GM23338 (cell line): ENCODE results near the gene ERI3. TPM values are rescaled to one million over a fixed set of nuclear protein-coding genes. Genes with fewer than 3 reads are reported as not detected.

Experiments
- ATAC-seq: fragments of 200-7000 bp; cut with Tn5 transposase; 3 replicates; pipeline ENCODE4 v1.9.1; 2020
- DNase-seq: peaks from one replicate; pipeline ENCODE4 v3.0.0-alpha.2; 2015; ENCODE audit warnings: low spot score
- H2AFZ ChIP-seq: fragments of 200-600 bp; sonication (generic); 2 replicates; pipeline ENCODE4 v1.8.0; 2016; ENCODE audit warnings: antibody characterized with exemption, mild to moderate bottlenecking, moderate library complexity
- H3F3A ChIP-seq: fragments of 200-600 bp; sonication (generic); replicated peaks from 2 replicates; pipeline ENCODE4 v1.8.0; 2017; ENCODE audit warnings: antibody characterized with exemption, mixed run types, low read depth
- H3K27ac ChIP-seq: fragments of 200-600 bp; sonication (generic); 2 replicates; pipeline ENCODE4 v1.6.1; 2016; ENCODE audit warnings: low read depth
- H3K27me3 ChIP-seq: fragments of 200-600 bp; sonication (generic); 2 replicates; pipeline ENCODE4 v1.8.0; 2016; ENCODE audit warnings: mild to moderate bottlenecking, mixed run types, moderate library complexity; ENCODE audit not compliant: insufficient read depth
- H3K36me3 ChIP-seq: fragments of 200-600 bp; sonication (generic); 2 replicates; pipeline ENCODE4 v1.8.0; 2016; ENCODE audit warnings: mild to moderate bottlenecking; ENCODE audit not compliant: insufficient read depth
- H3K4me1 ChIP-seq: fragments of 200-600 bp; sonication (generic); 2 replicates; pipeline ENCODE4 v1.8.0; 2016; ENCODE audit warnings: mild to moderate bottlenecking, moderate library complexity; ENCODE audit not compliant: insufficient read depth
- H3K4me2 ChIP-seq: fragments of 200-600 bp; sonication (generic); 2 replicates; pipeline ENCODE4 v1.7.1; 2017; ENCODE audit warnings: mixed run types
- H3K4me3 ChIP-seq: fragments of 200-600 bp; sonication (generic); 2 replicates; pipeline ENCODE4 v1.6.1; 2016; ENCODE audit warnings: mixed run types
- H3K79me2 ChIP-seq: fragments of 200-600 bp; sonication (generic); replicated peaks from 2 replicates; pipeline ENCODE4 v1.8.0; 2017; ENCODE audit warnings: mild to moderate bottlenecking; ENCODE audit not compliant: insufficient read depth
- H3K9me2 ChIP-seq: fragments of 200-600 bp; sonication (generic); 2 replicates; pipeline ENCODE4 v1.8.0; 2017; ENCODE audit not compliant: insufficient read depth
- H4K20me1 ChIP-seq: fragments of 200-600 bp; sonication (generic); replicated peaks from 2 replicates; pipeline ENCODE4 v1.8.0; 2017; ENCODE audit warnings: mild to moderate bottlenecking; ENCODE audit not compliant: insufficient read depth
- H3K27ac Mint-ChIP-seq: 2 replicates; pipeline ENCODE4 v1.8.0; 2020; ENCODE audit warnings: inconsistent platforms, mild to moderate bottlenecking, moderate library complexity, mixed read lengths
- H3K27me3 Mint-ChIP-seq: 3 replicates; pipeline ENCODE4 v1.8.0; 2022; ENCODE audit warnings: low read depth, mild to moderate bottlenecking, moderate library complexity, mixed read lengths, inconsistent platforms; ENCODE audit not compliant: insufficient read depth, poor library complexity
- H3K36me3 Mint-ChIP-seq: 3 replicates; pipeline ENCODE4 v1.8.0; 2021; ENCODE audit warnings: low read depth, mild to moderate bottlenecking, inconsistent platforms, moderate library complexity, mixed read lengths
- H3K4me1 Mint-ChIP-seq: 3 replicates; pipeline ENCODE4 v1.8.0; 2020; ENCODE audit warnings: mild to moderate bottlenecking, inconsistent platforms, mixed read lengths
- H3K4me3 Mint-ChIP-seq: 3 replicates; pipeline ENCODE4 v1.8.0; 2021; ENCODE audit warnings: moderate library complexity, mild to moderate bottlenecking, inconsistent platforms, mixed read lengths
- H3K9me3 Mint-ChIP-seq: 3 replicates; pipeline ENCODE4 v1.8.0; 2020; ENCODE audit warnings: moderate library complexity, mild to moderate bottlenecking, inconsistent platforms, mixed read lengths
- CREB1 ChIP-seq: fragments of 250-450 bp; sonication (Bioruptor Pico); IDR thresholded peaks from 2 replicates; pipeline ENCODE4 v1.5.0; 2020; ENCODE audit warnings: low read depth, mild to moderate bottlenecking, moderate library complexity
- EZH2 ChIP-seq: fragments of 200-600 bp; sonication (generic); IDR thresholded peaks from one replicate; pipeline ENCODE4 v1.8.0; 2017; ENCODE audit warnings: antibody characterized with exemption, mild to moderate bottlenecking, low read depth; ENCODE audit not compliant: unreplicated experiment
- EZH2phosphoT487 ChIP-seq: fragments of 200-600 bp; sonication (generic); IDR thresholded peaks from one replicate; pipeline ENCODE4 v1.8.1; 2018; ENCODE audit warnings: antibody characterized with exemption; ENCODE audit not compliant: unreplicated experiment
- NANOG ChIP-seq: IDR thresholded peaks from 2 replicates; pipeline ENCODE4 v1.6.1; 2016; ENCODE audit warnings: antibody characterized with exemption, borderline replicate concordance
- POLR2AphosphoS5 ChIP-seq: IDR thresholded peaks from 2 replicates; pipeline ENCODE4 v1.6.1; 2016; ENCODE audit warnings: antibody characterized with exemption, low read depth
- REST ChIP-seq: IDR thresholded peaks from one replicate; pipeline ENCODE4 v1.6.1; 2018; ENCODE audit warnings: antibody characterized with exemption; ENCODE audit not compliant: unreplicated experiment
- STAT1 ChIP-seq: IDR thresholded peaks from one replicate; pipeline ENCODE4 v1.6.1; 2016; ENCODE audit warnings: antibody characterized with exemption; ENCODE audit not compliant: unreplicated experiment
- ZNF114 ChIP-seq: fragments of 250-450 bp; sonication (Bioruptor Pico); IDR thresholded peaks from 2 replicates; pipeline ENCODE4 v1.5.0; 2020; ENCODE audit warnings: mild to moderate bottlenecking, moderate library complexity
- polyA plus RNA-seq: library from polyadenylated mRNA; unstranded; fragments of >200 nt; fragmentation: Nextera tagmentation; extraction: Ambion mirVana; gene quantifications from 2 replicates; pipeline ENCODE4 v1.2.1, GENCODE V29; 2016
- total RNA-seq: library from RNA; depleted of rRNA; stranded (reverse); fragments of >200 nt; shearing (Covaris generic); gene quantifications from 2 replicates; pipeline ENCODE4 v1.2.3, GENCODE V29; 2014
- TF ChIP-seq, protein P1 (sequence below), 2 experiments: fragments of 200-600 bp in 1 of 2; sonication (generic) in 1 of 2; conservative IDR thresholded peaks; 2 replicates each; pipeline versions ENCODE4 v1.5.1 to v1.6.1; 2016 to 2017; ENCODE audit warnings: antibody characterized with exemption in 2 of 2, low read depth in 2 of 2, mild to moderate bottlenecking in 2 of 2, moderate library complexity in 1 of 2

Gene ERI3
- total and polyA plus RNA-seq, 2 experiments from 2014 or later, result 63.0 to 70.1 TPM

DNA sequence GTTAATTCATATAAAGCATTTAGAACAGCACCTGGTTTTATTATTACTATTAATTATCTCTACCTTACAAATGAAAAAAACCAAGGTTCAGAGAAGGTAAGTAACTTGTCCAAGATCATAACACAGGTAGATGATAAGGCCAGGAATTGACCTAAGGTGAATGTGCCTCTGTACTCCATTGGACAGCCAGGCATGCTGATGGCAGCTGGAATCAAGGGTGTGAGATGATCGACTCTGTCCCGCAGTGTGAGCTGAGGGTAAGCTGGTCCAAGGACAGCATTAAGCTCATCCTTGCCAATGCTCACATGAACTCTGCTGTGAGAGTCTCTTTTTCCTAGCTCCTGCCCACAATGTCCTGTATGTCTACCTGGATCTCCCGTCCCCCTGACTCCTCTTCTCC, 83.4 kb downstream of the ERI3 start (continued):
- TF ChIP-seq, protein P1, sequence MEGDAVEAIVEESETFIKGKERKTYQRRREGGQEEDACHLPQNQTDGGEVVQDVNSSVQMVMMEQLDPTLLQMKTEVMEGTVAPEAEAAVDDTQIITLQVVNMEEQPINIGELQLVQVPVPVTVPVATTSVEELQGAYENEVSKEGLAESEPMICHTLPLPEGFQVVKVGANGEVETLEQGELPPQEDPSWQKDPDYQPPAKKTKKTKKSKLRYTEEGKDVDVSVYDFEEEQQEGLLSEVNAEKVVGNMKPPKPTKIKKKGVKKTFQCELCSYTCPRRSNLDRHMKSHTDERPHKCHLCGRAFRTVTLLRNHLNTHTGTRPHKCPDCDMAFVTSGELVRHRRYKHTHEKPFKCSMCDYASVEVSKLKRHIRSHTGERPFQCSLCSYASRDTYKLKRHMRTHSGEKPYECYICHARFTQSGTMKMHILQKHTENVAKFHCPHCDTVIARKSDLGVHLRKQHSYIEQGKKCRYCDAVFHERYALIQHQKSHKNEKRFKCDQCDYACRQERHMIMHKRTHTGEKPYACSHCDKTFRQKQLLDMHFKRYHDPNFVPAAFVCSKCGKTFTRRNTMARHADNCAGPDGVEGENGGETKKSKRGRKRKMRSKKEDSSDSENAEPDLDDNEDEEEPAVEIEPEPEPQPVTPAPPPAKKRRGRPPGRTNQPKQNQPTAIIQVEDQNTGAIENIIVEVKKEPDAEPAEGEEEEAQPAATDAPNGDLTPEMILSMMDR (conservative IDR thresholded peaks at IDR 0.05; ENCODE audit: low read depth in 2 of 2), result no peak
- TF ChIP-seq EZH2phosphoT487 (no peak), STAT1 (no peak), POLR2AphosphoS5 (no peak), ZNF114 (CRISPR knock-in tag) (no peak), REST (no peak), NANOG (no peak), EZH2 (no peak), CREB1 (CRISPR knock-in tag) (no peak)

DNA sequence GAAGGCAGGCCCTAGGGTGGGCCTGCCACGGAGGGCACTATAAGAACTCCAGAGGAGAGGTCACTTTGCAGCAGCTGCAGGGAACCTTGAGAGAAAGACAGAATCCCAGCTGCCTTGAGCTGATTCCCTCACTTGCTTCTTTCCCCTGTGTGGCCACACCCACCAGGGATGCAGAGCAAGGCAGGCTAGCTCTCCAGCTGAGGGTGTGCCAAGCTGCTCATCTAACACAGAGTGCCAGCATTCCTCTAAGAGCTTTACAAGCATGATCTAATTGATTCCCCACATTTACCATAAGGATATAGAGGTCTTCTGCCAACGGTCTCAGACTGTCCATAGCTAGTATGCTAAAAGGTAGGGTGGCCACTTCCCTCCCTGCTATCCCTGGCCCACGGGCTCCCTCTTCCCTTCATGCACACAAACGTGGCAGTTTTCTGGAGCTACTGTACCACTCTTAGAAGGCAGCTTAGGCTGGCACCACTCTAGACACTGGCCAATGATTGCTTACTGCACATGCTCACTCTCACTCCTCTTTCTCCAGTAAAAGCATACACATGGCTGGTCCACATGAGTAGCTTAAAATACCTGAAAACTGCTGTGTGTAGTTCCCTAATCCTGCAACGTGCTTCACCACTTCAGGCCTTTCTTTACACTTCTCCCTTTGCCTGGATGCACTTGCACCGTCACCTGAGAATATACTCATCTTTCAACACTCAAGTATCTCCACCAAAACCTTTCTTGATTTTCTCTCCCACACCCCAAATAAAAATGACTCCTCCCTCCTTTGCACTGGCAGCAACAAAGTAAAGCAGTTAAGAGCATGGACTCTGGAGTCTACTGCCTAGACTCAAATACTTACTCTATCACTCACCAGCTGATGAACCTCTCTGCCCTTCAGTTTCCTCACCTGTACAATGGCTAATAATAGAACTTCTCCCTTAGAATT, 84.1 kb downstream of the ERI3 start:
- H3K27me3 ChIP-seq, result no peaks in the 10 kb centered on the region
- no peak overlapping the region for H3K27ac Mint-ChIP-seq
- H2AFZ ChIP-seq, result no peak overlapping the region
- DNase-seq (no peak), ATAC-seq (no peak)
- H3K27me3 Mint-ChIP-seq, result peaks cover 4% of the 10 kb centered on the region
- no peaks in the 10 kb centered on the region for H3K36me3 Mint-ChIP-seq
- no peak overlapping the region for H3K4me2 ChIP-seq
- no peaks in the 10 kb centered on the region for H3F3A ChIP-seq
- H3K9me3 Mint-ChIP-seq, result no peaks in the 10 kb centered on the region
- H3K4me3 ChIP-seq, result no peak overlapping the region
- no peaks in the 10 kb centered on the region for H3K9me2 ChIP-seq
- H3K4me3 Mint-ChIP-seq, result no peak overlapping the region
- no peaks in the 10 kb centered on the region for H3K79me2 ChIP-seq
- peaks cover 9% of the 10 kb centered on the region for H3K4me1 Mint-ChIP-seq
- H3K27ac ChIP-seq, result no peak overlapping the region
- H3K4me1 ChIP-seq, result peaks cover 4% of the 10 kb centered on the region
- peaks cover 16% of the 10 kb centered on the region for H4K20me1 ChIP-seq
- no peaks in the 10 kb centered on the region for H3K36me3 ChIP-seq
- no peak for TF ChIP-seq POLR2AphosphoS5
- no peak for TF ChIP-seq REST
